HG03135 (cell line): ENCODE measurements around the gene GNL1.

Experiments used
- ATAC-seq: cut with Tn5 transposase; IDR thresholded peaks from one replicate; pipeline ENCODE4 v1.9.1; 2021; ENCODE audit warnings: mild to moderate bottlenecking, moderate library complexity; ENCODE audit not compliant: unreplicated experiment

The GNL1 gene

GRCh38 chr6:30570263-30570662 lies 14.0 kb upstream of the GNL1 start:
- ATAC-seq: no peak

- ATAC-seq: no peak
These were observed 12.0 kb upstream of the GNL1 start for GRCh38 chr6:30568245-30568644.

GRCh38 chr6:30565772-30566171 lies 9.5 kb upstream of the GNL1 start:
- ATAC-seq: no peak

GRCh38 chr6:30564114-30564513 lies 7.8 kb upstream of the GNL1 start:
- no peak for ATAC-seq

- no peak for ATAC-seq
These were observed 6.5 kb upstream of the GNL1 start for GRCh38 chr6:30562470-30563425.

GRCh38 chr6:30560930-30561329 lies 4.6 kb upstream of the GNL1 start:
- no peak for ATAC-seq

- no peak for ATAC-seq
These were observed 1.3 kb upstream of the GNL1 start for GRCh38 chr6:30557683-30557981.

- ATAC-seq: peak; percentile 58
These were observed 805 bp upstream of the GNL1 start, which contains the start of gene PRR3 for GRCh38 chr6:30556906-30557682. PRR3 (plus strand) TSS chr6:30557295; CDS start chr6:30557345, 50 bp downstream.

GRCh38 chr6:30555816-30556065 lies 548 bp downstream of the GNL1 start:
- peak; percentile 8 for ATAC-seq

GRCh38 chr6:30554962-30555815 lies 1.1 kb downstream of the GNL1 start:
- ATAC-seq: no peak

GRCh38 chr6:30554404-30554803 lies 1.9 kb downstream of the GNL1 start:
- ATAC-seq: no peak

- ATAC-seq: no peak
These were observed 7.9 kb downstream of the GNL1 start for GRCh38 chr6:30548375-30548774.

- no peak for ATAC-seq
These were observed 8.8 kb downstream of the GNL1 start for GRCh38 chr6:30547454-30547853.

- no peak for ATAC-seq
These were observed 11.5 kb downstream of the GNL1 start for GRCh38 chr6:30544666-30545272.

- ATAC-seq: no peak
These were observed 12.5 kb downstream of the GNL1 start for GRCh38 chr6:30543821-30544220.

- no peak for ATAC-seq
These were observed 13.4 kb downstream of the GNL1 start for GRCh38 chr6:30542915-30543314.

GRCh38 chr6:30542404-30542725 lies 13.9 kb downstream of the GNL1 start:
- no peak for ATAC-seq

- peak; percentile 57 for ATAC-seq
These were observed 14.5 kb downstream of the GNL1 start for GRCh38 chr6:30541515-30542403.

GRCh38 chr6:30537931-30538330 lies 18.4 kb downstream of the GNL1 start:
- ATAC-seq: no peak
